GM21723 (cell line): Measurements from ENCODE around the gene MAD2L1BP.

Experiments used
- ATAC-seq: cut with Tn5 transposase; IDR thresholded peaks from one replicate; pipeline ENCODE4 v1.9.1; 2021; ENCODE audit warnings: mild to moderate bottlenecking, moderate library complexity; ENCODE audit not compliant: unreplicated experiment

Gene MAD2L1BP

GRCh38 chr6:43665376-43665775, 29.7 kb downstream of the MAD2L1BP start:
- ATAC-seq = no peak

DNA sequence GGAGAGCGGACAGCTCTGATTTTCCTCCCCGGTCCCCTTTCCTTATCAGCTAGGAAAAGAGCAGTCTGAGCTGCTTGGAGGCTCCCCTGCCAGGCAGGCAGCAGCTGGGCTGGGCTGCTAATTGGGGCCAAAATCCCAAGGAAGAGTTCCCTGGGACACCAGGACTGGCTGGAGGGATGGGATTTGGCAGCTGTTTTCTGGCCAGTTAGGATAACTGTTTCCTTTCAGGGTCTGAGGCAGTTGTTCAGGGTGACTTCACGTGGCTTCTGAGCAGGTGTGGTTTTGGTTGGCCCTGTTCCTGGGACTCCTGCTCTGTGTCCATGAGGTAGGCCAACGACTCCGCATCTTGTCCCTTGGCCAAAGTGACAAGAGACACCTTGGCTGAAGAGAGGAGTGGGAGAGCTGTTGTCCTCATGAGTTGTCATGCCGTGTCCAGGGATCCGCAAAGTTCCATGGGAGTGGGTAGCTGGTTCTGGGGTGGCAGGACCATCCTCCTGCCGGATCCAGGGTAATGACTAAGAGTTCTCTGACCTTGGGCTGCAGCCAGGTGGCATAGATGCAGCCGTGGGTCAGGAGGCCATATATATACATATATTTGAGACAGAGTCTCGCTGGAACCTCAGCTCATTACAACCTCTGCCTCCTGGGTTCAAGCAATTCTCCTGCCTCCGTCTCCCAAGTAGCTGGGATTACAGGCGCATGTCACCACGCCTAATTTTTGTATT, 30.7 kb downstream of the MAD2L1BP start:
- ATAC-seq = no peak

DNA sequence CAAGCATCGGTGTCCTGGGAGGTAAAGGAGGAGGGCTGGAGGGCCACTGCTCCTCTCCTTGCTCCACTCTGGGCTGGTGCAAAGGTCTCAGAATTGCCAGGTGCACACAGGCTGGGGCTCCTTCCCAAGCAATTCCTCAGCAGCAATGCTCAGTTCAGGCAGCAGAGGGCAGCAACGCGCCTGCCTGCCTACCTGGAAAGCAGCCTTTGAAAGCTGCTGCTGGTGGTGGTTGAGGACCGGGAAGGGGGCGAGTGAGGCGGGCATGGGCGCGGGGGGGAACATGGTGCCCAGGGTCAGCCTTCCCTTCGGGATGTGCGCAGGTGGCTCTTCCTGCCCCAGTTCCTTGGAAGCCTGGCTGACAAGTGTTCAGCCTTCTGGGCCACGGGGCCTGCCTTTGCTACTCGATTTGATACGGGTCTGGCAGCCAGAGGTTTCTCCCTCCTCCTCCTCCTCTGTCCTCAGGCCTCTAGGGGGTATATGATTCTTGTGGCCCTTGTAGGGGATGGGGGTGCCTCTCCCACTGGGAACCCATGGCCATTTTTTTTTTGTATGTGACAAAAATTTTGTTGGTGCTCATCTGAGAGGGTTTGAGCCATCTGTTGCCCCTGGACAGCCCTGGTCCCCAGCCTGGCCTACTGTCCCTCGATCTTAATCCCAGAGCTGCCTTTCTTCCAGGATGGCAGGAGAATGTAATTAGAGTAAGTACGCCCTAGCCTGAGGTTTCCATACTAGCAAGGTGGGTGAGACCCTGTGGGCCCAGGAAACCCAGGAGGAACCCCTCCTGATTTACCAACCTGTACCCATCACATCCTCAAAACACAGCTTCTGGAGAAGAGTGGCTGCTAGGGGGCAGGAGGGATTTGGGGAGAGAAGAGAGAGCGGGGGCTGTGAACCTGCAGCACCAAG, 31.9 kb downstream of the MAD2L1BP start:
- peak; percentile 51 for ATAC-seq

DNA sequence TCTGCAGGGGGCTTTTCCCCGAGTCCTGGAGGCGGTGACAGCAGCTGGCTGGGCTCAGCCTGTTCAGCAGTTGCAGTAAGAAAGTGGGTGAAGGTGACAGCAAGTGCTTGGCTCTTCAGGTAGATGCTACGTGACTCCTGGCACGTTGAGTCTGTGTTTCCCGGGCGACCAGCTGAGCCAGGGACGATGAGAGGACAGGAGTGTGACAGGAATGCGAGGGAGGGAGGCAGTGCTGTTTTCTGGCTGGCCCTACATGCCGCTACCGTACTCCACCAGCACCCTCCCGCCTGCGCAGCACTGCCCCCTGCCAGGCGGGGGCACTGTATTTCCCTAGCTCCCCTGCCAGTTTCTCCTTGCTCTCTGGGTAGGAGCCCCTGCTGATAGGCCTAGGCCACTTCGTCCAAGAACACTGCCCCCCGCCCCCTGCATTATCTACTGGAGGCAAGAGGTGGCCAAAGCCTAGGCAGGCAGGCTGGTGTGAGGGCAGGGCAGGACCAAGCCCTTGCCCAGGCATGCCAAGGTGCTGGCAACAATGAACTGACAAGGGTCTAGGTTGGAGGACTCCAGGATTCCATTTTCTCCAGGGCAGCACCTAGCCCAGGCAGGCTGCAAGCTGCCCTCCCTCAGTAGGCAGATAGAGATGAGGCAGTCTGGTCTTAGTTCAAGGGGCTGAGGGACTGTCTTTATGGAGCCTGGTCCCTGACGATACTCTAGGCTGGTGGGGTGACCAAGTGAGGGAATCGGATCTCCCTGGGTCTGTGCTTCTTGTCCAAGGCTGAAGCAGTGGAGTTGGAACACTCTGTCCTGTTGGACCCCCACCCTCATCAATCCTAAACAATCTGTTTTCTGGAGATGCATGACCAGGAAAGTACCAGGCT, 32.8 kb downstream of the MAD2L1BP start:
- peak; percentile 57 for ATAC-seq

GRCh38 chr6:43669050-43669921, 33.6 kb downstream of the MAD2L1BP start:
- ATAC-seq = no peak

- ATAC-seq = no peak
These were observed 34.4 kb downstream of the MAD2L1BP start for GRCh38 chr6:43669922-43670622.

- ATAC-seq = no peak
These were observed 35.0 kb downstream of the MAD2L1BP start for GRCh38 chr6:43670623-43670986.

DNA sequence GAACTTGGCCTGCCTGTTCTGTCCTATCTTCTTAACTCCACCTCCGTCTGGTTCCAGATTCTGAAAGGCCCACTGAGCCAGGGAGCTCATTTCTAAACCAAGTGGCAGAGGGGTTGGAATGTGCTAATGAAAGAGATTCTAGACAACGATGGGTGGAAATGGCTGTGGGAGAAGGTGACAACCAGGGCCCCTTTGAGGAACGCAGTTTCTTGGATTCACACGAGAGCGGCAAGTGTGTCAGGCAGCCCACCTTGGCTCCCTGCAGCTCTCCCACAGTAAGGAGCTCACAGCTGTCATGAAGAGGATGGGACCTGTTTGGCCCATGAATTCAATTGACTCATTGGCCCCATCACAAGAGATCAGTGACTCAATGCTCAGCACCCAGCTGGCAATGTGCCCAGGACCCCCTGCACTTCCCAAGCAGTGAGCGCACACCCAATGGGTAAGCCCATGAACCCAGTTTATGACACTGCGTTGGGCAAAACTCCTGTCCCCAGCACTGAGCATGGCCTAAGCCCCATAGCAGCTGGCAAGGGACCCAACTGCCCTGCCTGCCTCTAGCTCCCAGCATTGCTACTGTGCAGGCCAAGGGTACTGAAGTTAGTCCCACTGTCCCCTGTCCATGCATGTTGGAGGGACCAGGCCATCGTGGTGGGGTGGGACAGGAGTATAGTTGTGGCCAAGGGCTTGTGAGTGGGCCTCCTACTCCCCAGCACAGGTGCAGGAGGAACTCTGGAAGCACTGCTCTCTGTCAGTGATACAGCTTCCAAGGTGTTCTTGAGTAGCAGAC, 35.6 kb downstream of the MAD2L1BP start:
- ATAC-seq = no peak

DNA sequence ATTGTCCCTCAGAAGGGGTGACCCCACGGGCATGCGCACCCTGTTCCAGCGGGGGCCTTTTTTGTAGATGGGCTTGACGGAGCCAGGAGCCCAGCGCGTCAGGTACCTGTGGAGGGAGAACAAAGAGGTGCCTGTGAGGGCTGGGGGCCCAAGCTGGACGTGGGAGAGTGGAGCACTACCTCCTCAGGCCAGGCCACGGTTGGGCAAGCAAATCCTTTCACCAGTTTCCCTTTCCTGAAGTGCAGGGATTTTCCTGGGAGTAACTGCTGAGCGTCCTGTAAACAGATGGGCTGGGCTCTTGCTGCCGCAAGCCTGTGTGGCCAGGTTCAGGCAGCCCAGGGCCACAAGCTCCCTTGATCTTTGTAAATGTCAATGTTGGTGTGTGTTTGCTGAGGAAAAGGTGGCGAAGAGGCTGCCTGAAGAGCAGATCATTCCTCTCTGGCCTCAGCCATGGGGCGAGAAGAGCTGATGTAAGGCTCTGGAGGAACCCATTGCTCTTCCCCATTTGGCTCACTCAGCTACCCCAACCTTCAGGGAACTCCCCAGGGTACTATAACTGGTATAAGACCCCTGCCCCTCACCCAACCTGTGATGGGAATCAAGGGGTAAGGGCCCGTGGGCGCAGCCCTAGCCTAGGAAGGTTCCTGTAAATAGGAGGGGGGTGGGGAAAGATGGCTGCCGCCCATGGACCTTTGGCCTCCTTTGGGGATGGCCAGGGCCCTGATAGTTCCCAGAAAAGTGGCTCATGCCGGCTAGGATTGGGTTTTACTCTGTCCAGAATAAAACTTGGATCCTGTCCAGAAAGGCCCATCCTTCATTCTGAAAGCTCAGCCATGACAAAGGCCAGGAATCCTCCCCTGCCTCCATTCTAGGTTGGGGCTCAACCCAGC, 36.4 kb downstream of the MAD2L1BP start:
- no peak for ATAC-seq

DNA sequence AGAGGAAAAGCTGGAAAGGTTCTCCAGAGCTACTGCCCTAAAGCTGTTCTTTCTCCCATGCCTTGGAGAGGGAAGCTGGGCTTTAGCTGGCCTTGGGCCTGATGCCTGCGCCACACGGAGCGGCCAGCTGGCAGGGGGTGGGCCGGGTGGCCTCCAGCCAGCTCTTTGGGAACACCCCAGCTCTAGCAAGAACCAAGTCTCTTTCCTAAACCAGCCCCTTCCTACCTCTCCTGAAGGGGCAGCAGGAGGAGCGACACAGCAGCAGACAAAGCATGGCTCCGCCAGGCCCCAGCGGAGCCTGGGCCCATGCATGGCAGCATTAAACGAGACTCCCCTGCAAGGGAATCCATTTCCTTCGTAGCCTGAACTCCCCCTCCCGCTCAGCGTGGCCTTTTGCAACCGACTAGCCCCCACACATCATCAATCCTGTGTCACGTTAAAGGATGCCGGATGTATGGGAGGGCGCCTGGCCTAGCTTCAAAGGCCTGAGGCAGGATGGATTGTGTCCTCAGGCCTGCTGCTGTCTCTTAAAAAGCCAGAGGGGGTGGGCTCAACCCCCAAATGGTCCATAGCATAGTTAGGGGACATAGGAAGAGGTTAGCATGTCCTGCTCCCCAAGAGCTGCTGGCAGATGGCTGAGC, 37.9 kb downstream of the MAD2L1BP start:
- no peak for ATAC-seq

DNA sequence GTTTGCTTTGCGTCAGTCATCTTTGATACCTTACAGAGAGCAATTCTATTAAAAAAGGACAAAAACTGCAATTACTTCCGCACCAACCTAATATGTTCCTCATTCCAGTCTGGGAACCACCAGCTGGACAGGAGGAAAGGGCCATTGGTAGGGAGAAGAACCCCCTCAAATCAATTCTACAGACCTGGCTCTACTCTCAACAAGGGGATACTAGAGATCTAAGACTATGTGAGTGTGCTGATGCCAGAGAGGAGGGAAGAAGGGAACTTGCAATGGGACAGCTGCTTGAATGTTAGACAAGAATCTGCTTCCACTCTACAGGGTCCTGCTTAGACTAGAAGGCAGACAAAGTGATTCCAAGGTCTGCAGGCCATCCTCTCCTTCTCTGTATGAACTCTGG, 38.7 kb downstream of the MAD2L1BP start:
- no peak for ATAC-seq

DNA sequence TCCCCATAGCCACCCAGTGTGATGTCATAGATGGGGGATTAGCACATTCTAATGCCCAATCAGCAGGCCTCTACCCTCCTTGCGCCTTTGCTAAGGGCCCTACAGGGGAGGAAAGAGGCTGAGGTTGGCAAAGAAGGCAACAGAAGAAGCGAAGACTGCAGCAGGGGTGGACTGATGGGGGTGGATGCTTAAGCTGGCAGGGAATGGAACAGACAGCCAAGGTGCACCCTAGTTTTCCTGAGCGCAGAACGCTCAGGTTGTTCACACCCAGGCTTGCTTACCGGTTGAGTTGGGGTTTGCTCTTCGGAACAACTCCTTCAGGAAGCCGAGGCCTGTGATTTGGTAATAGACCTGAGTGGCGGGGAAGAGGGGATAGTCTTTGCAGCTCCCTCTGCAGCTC, 39.3 kb downstream of the MAD2L1BP start:
- ATAC-seq = no peak

DNA sequence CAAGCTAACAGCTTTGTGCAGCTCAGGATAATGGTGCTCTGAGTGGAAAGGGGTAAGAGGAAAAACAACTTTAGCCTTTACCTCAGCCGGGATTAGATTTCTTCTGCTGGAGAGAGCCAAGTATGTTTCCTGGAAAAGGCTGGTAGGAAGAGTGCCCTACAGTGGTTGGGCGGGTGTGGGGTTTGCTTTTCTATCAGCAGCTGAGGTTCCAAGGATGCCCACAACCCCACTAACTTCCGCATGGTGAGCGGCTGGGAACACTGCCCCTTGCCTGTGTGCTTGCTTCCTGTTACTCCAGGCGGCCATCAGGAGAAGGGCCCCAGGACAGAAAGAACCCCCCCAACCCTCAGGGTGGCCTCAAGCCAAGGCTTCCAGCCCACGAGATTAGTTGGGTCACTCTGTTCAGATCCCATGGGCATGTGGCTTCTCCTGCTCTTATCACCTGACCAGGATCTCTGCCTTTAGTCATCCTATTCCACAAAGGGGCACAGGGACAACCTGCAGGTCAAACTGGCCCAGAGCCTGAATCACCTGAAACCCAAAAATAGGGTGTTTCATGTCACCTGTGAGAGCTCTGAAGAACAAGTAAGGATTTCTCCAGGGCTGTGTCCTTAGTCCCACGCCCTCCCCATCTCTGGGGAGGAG, 41.4 kb downstream of the MAD2L1BP start:
- no peak for ATAC-seq

DNA sequence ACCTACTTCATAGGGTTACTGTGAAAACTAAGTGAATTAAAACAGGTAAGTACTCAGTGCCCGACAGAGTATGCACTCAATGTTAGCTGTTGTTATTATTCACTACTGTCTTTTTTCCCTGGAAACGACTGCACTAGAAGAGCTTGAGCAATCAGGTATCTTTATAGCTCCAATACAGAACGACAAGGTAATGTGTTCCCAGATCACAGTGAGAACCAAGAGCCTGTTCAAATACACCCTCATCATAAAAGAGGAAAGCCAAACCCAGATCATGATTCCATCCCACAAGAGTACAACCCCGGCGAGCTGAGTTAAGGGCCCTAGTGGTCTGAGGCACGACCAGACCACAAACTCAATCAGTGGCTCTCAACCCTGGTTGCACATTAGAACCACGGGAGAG, 42.1 kb downstream of the MAD2L1BP start:
- ATAC-seq = no peak

- ATAC-seq = no peak
These were observed 42.7 kb downstream of the MAD2L1BP start for GRCh38 chr6:43678341-43678740.

GRCh38 chr6:43679057-43679456, 43.4 kb downstream of the MAD2L1BP start:
- no peak for ATAC-seq
